Breast epithelium (tissue), 4 donors: ENCODE results near the gene UNC45B. TPM values are rescaled to one million over a fixed set of nuclear protein-coding genes. Genes with fewer than 3 reads are reported as not detected.

Source experiments
- DNase-seq, 2 donors: peaks; one replicate each; pipeline ENCODE4 v3.0.0-alpha.2; 2019; ENCODE audit warnings: low spot score in 2 of 2
- H3K27ac ChIP-seq, 2 donors: fragments of 200-600 bp; sonication (generic) in 1 of 2; one replicate each; pipeline ENCODE4 v1.5.1; 2016 to 2019; ENCODE audit warnings: mild to moderate bottlenecking in 1 of 2
- H3K27me3 ChIP-seq, 2 donors: fragments of 200-600 bp; sonication (generic) in 1 of 2; one replicate each; pipeline versions ENCODE4 v1.5.1 to v1.6.0; 2017 to 2019; ENCODE audit warnings: control low read depth in 1 of 2, mild to moderate bottlenecking in 1 of 2
- H3K36me3 ChIP-seq: fragments of 200-600 bp; one replicate; pipeline ENCODE4 v1.5.1; 2019
- H3K4me1 ChIP-seq, 2 donors: fragments of 200-600 bp; sonication (generic); one replicate each; pipeline ENCODE4 v1.5.1; 2016 to 2019; ENCODE audit warnings: control low read depth in 1 of 2
- H3K4me3 ChIP-seq, 3 donors: fragments of 200-600 bp; sonication (generic); 1 replicate in 2 of 3; 2 replicates in 1 of 3; pipeline ENCODE4 v1.5.1; 2016 to 2019; ENCODE audit warnings: mild to moderate bottlenecking in 3 of 3, moderate library complexity in 2 of 3
- H3K9me3 ChIP-seq, 2 donors: fragments of 200-600 bp; sonication (generic) in 1 of 2; one replicate each; pipeline ENCODE4 v1.5.1; 2016 to 2019; ENCODE audit warnings: control low read depth in 1 of 2
- POLR2A ChIP-seq: fragments of 450-650 bp; IDR thresholded peaks from one replicate; pipeline ENCODE4 v1.6.1; 2016; ENCODE audit warnings: antibody characterized with exemption, mild to moderate bottlenecking, moderate library complexity
- POLR2AphosphoS5 ChIP-seq, 3 donors: sonication (generic); formaldehyde crosslinking; IDR thresholded peaks; one replicate each; pipeline ENCODE4 v1.6.1; 2017; ENCODE audit warnings: antibody characterized with exemption in 3 of 3
- intact Hi-C: fragments of 100-400 bp; cut with DNase I; formaldehyde crosslinking; loops from one replicate; pipeline ENCODE4 v1.15.1; 2023; ENCODE audit warnings: low total_unique reads
- total RNA-seq, 3 donors: library from RNA; depleted of rRNA; stranded (reverse); fragments of >200 nt; gene quantifications; one replicate each; pipeline ENCODE4 v1.1.0, GENCODE V29; 2016
- TF ChIP-seq, protein P1 (sequence below), 3 donors: fragments of 450-650 bp; IDR thresholded peaks; one replicate each; pipeline ENCODE4 v1.5.1; 2016 to 2017; ENCODE audit warnings: antibody characterized with exemption in 3 of 3, mild to moderate bottlenecking in 3 of 3, moderate library complexity in 3 of 3

Gene UNC45B
- total RNA-seq, 3 donors from 2014 or later, result not detected

DNA sequence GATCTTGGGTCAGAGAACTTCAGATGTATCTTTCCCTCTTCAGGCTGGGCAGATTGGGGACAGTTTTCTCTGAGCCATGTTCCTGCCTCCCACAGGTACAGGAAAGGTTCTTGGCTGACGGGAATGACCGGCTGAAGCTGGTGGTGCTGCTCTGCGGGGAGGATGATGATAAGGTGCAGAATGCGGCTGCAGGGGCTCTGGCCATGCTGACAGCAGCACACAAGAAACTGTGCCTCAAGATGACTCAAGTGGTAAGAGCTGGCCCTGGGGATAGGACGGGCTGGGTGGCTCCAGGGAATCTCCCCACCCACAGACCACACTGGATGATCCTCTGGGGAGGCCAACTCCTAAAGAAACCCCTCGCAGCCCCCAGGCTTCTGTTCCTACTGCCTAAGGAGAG is 35.7 kb downstream of the UNC45B start:
- no peak for DNase-seq
- TF ChIP-seq POLR2AphosphoS5 (IDR thresholded peaks at IDR 0.05) (no peak), POLR2A (no peak)
- TF ChIP-seq, protein P1, sequence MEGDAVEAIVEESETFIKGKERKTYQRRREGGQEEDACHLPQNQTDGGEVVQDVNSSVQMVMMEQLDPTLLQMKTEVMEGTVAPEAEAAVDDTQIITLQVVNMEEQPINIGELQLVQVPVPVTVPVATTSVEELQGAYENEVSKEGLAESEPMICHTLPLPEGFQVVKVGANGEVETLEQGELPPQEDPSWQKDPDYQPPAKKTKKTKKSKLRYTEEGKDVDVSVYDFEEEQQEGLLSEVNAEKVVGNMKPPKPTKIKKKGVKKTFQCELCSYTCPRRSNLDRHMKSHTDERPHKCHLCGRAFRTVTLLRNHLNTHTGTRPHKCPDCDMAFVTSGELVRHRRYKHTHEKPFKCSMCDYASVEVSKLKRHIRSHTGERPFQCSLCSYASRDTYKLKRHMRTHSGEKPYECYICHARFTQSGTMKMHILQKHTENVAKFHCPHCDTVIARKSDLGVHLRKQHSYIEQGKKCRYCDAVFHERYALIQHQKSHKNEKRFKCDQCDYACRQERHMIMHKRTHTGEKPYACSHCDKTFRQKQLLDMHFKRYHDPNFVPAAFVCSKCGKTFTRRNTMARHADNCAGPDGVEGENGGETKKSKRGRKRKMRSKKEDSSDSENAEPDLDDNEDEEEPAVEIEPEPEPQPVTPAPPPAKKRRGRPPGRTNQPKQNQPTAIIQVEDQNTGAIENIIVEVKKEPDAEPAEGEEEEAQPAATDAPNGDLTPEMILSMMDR (IDR thresholded peaks at IDR 0.05), result no peak

GRCh38 chr17:35184274-35184673 is 36.7 kb downstream of the UNC45B start:
- no peak overlapping the region for H3K27ac ChIP-seq
- no peak for DNase-seq

More for the DNA sequence above, 35.7 kb downstream of the UNC45B start:
- Histone ChIP-seq H3K9me3 (no peaks in the 10 kb centered on the region), H3K4me3 (no peak overlapping the region), H3K4me1 (no peaks in the 10 kb centered on the region), H3K36me3 (no peaks in the 10 kb centered on the region), H3K27me3 (no peaks in the 10 kb centered on the region), H3K27ac (no peak overlapping the region)
- intact Hi-C loops, result no loop called here

DNA sequence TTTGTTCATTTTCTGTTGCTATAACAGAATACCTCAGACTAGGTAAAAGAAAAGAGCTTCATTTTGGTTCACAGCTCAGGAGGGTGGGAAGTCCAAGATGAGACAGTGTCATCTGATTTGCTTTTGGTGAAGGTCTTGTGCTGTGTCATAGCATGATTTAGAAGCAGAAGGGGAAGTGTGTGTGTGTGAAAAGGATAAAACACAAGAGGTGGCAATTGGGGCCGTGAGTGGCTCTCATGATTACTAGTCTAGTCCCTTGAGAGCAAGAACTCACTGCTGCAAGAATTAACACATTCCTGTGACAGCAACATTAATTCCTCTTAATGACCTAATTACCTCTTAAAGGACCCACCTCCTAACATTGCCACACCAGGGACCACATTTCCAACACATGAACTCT is 38.2 kb downstream of the UNC45B start:
- TF ChIP-seq, protein P1 (IDR thresholded peaks at IDR 0.05), result no peak
- H3K27me3 ChIP-seq, result no peaks in the 10 kb centered on the region
- no peak for DNase-seq
- H3K9me3 ChIP-seq, result no peaks in the 10 kb centered on the region
- intact Hi-C loops, result no loop called here
- no peaks in the 10 kb centered on the region for H3K36me3 ChIP-seq
- no peaks in the 10 kb centered on the region for H3K4me1 ChIP-seq
- no peak overlapping the region for H3K27ac ChIP-seq
- H3K4me3 ChIP-seq, result no peak overlapping the region

More at GRCh38 chr17:35184274-35184673, 36.7 kb downstream of the UNC45B start:
- no peaks in the 10 kb centered on the region for H3K36me3 ChIP-seq
- intact Hi-C loops, result no loop called here
- H3K4me1 ChIP-seq, result no peaks in the 10 kb centered on the region
- TF ChIP-seq, protein P1 (IDR thresholded peaks at IDR 0.05), result no peak
- TF ChIP-seq POLR2AphosphoS5 (IDR thresholded peaks at IDR 0.05), result no peak
- no peak for TF ChIP-seq POLR2A
- H3K27me3 ChIP-seq, result no peaks in the 10 kb centered on the region
- H3K4me3 ChIP-seq, result no peak overlapping the region
- H3K9me3 ChIP-seq, result no peaks in the 10 kb centered on the region

GRCh38 chr17:35187481-35187880 is 39.9 kb downstream of the UNC45B start:
- no peaks in the 10 kb centered on the region for H3K4me1 ChIP-seq
- H3K36me3 ChIP-seq, result no peaks in the 10 kb centered on the region
- H3K27ac ChIP-seq, result no peak overlapping the region
- H3K4me3 ChIP-seq, result no peak overlapping the region
- no peak for TF ChIP-seq POLR2A
- no peak for TF ChIP-seq POLR2AphosphoS5 (IDR thresholded peaks at IDR 0.05)
- TF ChIP-seq, protein P1 (IDR thresholded peaks at IDR 0.05), result no peak
- H3K27me3 ChIP-seq, result no peaks in the 10 kb centered on the region
- H3K9me3 ChIP-seq, result no peaks in the 10 kb centered on the region
- intact Hi-C loops, result no loop called here
- no peak for DNase-seq

DNA sequence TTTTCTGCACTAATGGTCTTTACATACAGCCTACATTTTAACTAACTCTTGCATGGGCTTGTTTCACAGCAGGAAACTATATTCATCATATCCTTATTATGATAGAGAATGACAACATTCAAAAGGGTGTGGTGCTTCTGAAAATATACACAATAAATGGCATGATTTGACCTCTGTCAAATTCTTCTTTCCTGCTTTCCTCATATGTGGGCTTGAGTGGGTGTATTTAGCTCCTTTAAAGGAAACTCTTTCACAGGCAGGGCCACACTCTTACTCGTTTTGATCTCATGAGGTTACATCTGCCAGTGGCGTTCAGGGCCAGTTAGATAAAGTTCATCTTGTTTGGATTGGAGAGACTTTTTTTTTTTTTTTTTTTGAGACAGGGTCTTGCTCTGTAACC is 40.5 kb downstream of the UNC45B start:
- Histone ChIP-seq H3K9me3 (no peaks in the 10 kb centered on the region), H3K27ac (no peak overlapping the region), H3K36me3 (no peaks in the 10 kb centered on the region), H3K27me3 (no peaks in the 10 kb centered on the region), H3K4me3 (no peak overlapping the region), H3K4me1 (no peaks in the 10 kb centered on the region)
- intact Hi-C loops, result no loop called here
- DNase-seq, result no peak
- TF ChIP-seq POLR2A, result no peak
- TF ChIP-seq, protein P1 (IDR thresholded peaks at IDR 0.05), result no peak
- no peak for TF ChIP-seq POLR2AphosphoS5 (IDR thresholded peaks at IDR 0.05)
